GM21381 (cell line): Measurements from ENCODE around the gene ENPP7.

Experiments used
- ATAC-seq: cut with Tn5 transposase; IDR thresholded peaks from one replicate; pipeline ENCODE4 v1.9.1; 2021; ENCODE audit warnings: mild to moderate bottlenecking, moderate library complexity; ENCODE audit not compliant: unreplicated experiment

Gene ENPP7

GRCh38 chr17:79789943-79790804 is 59.4 kb downstream of the ENPP7 start:
- no peak for ATAC-seq

- ATAC-seq, result no peak
Measured at GRCh38 chr17:79790805-79791734, 60.3 kb downstream of the ENPP7 start.

- no peak for ATAC-seq
Measured at GRCh38 chr17:79791735-79792161, 61.0 kb downstream of the ENPP7 start.
